ENCODE data around the gene NARS2.
A peak's percentile ranks its signal among the peaks of the same experiment; 100 is the strongest.

The NARS2 gene

DNA sequence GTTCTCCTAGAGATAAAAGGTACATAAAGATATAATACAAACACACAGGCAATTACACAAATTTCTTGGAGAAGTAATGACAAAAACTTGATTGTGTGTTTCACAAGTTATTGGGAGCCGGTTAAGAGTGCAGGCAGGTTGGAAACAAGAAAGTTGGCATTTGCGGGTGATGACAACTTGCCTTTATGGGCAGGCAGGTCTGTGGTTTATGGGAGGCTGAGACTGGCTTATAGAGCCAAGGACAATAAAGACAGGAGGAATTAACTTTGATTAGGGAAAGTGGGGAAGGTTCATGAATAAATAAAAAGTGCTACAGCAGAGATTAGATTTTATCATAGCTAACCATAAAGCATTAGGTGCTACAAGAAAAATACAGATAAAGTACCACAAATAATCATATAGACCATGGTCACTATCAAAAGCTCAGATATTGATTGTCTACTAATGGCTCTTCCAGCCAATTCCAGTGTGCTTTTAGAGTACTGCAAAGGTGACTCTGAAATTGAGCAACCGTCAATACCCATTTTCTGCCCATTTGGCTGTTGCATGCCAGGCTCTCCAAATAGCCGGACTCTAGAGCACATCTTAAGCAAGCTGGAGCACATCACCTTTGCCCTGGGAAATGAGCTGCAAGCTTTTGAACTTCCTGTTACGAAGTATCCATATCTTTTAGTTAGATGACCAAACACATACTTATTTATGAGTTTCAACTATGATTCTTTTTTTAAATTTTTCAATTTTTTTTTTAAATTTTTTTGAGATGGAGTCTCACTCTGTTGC, 123.1 kb downstream of the NARS2 start:
- no peak overlapping the region for H3K4me3 ChIP-seq (ENCODE audit: control insufficient read depth, low read depth, low read length)
- no peak for DNase-seq (ENCODE audit: low read depth)
- no peak for TF ChIP-seq CTCF (conservative IDR thresholded peaks at IDR 0.05; ENCODE audit: control insufficient read depth, insufficient read depth, low read depth, low read length)

DNA sequence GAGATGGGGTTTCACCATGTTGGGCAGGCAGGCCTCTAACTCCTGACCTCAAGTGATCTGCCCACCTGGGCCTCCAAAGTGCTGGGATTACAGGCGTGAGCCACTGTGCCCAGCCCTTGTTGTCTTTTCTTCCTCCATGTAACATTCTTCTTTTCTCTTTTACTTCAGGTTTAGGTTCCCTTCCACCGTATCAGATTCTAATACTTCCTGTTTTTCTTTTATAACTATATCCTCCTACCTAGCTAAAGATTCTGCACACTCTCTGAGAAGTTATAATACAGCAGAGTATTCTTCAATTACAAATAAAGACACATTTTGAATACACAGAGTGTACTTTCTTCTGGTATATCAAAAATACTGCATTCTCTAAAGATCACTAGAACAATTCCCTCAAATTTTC, 123.8 kb downstream of the NARS2 start:
- H3K4me3 ChIP-seq (ENCODE audit: control insufficient read depth, low read depth, low read length), result no peak overlapping the region
- no peak for DNase-seq (ENCODE audit: low read depth)
- TF ChIP-seq CTCF (conservative IDR thresholded peaks at IDR 0.05; ENCODE audit: control insufficient read depth, insufficient read depth, low read depth, low read length), result no peak

DNA sequence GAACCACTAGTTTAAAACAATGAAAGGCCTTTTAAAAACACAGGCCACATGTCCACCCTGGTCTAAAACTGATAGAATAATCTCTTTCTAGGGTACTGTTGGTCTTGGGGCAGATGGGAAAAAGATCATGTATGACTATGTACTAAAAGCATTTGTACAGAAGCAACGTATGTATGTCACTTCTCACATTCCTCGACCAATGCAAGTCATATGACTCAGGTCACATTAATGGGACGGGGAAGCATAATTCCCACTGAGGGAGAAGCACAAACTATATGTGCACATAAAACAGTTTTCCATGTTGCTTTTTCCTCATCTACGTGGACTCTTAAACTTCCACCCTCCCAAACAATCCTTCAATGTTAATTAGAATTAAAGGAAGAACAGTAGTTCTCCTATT, 124.8 kb downstream of the NARS2 start:
- TF ChIP-seq CTCF (conservative IDR thresholded peaks at IDR 0.05; ENCODE audit: control insufficient read depth, insufficient read depth, low read depth, low read length), result no peak
- no peak overlapping the region for H3K4me3 ChIP-seq (ENCODE audit: control insufficient read depth, low read depth, low read length)
- peak; percentile 15 for DNase-seq (ENCODE audit: low read depth)

DNA sequence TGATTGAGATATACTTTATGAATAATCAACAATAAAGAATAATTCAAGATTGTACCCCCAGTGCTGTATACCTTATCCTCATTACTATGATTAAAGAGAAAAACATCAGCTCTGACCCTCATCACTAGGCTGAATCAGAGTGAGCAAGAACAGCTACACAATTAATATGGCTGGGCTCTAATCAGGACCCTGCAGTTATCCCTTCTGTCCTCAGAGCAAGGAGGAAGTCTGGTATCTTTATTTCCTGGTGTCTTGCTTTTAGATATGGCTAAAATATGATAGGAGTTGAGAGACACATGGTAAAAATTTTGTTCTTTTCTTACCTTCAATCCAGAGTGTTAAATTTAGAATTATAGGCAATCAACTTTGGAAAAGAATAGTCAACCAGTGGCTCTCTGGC, 128.5 kb downstream of the NARS2 start:
- no peak for DNase-seq (ENCODE audit: low read depth)
- H3K4me3 ChIP-seq (ENCODE audit: control insufficient read depth, low read depth, low read length), result no peak overlapping the region
- no peak for TF ChIP-seq CTCF (conservative IDR thresholded peaks at IDR 0.05; ENCODE audit: control insufficient read depth, insufficient read depth, low read depth, low read length)

DNA sequence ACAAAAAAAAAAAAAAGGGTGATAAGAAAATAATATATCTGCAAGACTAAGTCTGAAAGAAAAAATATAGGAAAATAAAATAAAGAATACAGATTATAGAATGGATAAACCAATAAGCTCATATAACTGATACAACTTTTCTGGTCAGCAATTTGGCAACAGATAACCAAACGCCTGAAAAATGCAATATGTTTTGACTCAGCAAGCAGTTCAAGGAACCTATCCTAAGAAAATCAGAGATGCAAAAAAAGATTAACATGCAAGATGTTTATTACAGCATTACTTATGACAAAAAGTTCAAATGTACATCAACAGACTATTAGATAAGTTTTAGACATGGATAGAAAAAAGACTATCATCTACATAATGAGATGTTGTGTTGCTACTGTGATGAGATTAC, 129.9 kb downstream of the NARS2 start:
- H3K4me3 ChIP-seq (ENCODE audit: control insufficient read depth, low read depth, low read length), result no peak overlapping the region
- TF ChIP-seq CTCF (conservative IDR thresholded peaks at IDR 0.05; ENCODE audit: control insufficient read depth, insufficient read depth, low read depth, low read length), result no peak
- no peak for DNase-seq (ENCODE audit: low read depth)

GRCh38 chr11:78441956-78442355, 132.7 kb downstream of the NARS2 start:
- H3K4me3 ChIP-seq (ENCODE audit: control insufficient read depth, low read depth, low read length), result no peak overlapping the region
- DNase-seq (ENCODE audit: low read depth), result no peak
- TF ChIP-seq CTCF (conservative IDR thresholded peaks at IDR 0.05; ENCODE audit: control insufficient read depth, insufficient read depth, low read depth, low read length), result no peak

All from fibroblast of mammary gland (primary cell).